HG02938 (cell line): Measurements from ENCODE around the gene MTUS2.

Source experiments
- ATAC-seq: cut with Tn5 transposase; IDR thresholded peaks from one replicate; pipeline ENCODE4 v1.9.1; 2021; ENCODE audit warnings: mild to moderate bottlenecking, moderate library complexity; ENCODE audit not compliant: unreplicated experiment

Gene MTUS2

GRCh38 chr13:29536853-29537252 is 716.7 kb downstream of the MTUS2 start:
- ATAC-seq: no peak

GRCh38 chr13:29537736-29538651 is 717.9 kb downstream of the MTUS2 start:
- ATAC-seq: no peak

- no peak for ATAC-seq
These were observed 718.5 kb downstream of the MTUS2 start for GRCh38 chr13:29538652-29539040.

- no peak for ATAC-seq
These were observed 719.7 kb downstream of the MTUS2 start for GRCh38 chr13:29539856-29540255.

GRCh38 chr13:29540334-29540733 is 720.2 kb downstream of the MTUS2 start:
- ATAC-seq: no peak

- no peak for ATAC-seq
These were observed 720.7 kb downstream of the MTUS2 start for GRCh38 chr13:29540799-29541198.

- no peak for ATAC-seq
These were observed 721.3 kb downstream of the MTUS2 start for GRCh38 chr13:29541400-29541799.

- ATAC-seq: no peak
These were observed 722.2 kb downstream of the MTUS2 start for GRCh38 chr13:29542381-29542780.

- peak; percentile 97 for ATAC-seq
These were observed 723.4 kb downstream of the MTUS2 start for GRCh38 chr13:29543230-29544215.

GRCh38 chr13:29545988-29546387 is 725.8 kb downstream of the MTUS2 start:
- no peak for ATAC-seq

- no peak for ATAC-seq
These were observed 726.5 kb downstream of the MTUS2 start for GRCh38 chr13:29546662-29547061.

- no peak for ATAC-seq
These were observed 727.0 kb downstream of the MTUS2 start for GRCh38 chr13:29547153-29547552.

GRCh38 chr13:29548722-29549121 is 728.6 kb downstream of the MTUS2 start:
- ATAC-seq: no peak

GRCh38 chr13:29550430-29550988 is 730.4 kb downstream of the MTUS2 start:
- no peak for ATAC-seq

GRCh38 chr13:29551214-29551613 is 731.1 kb downstream of the MTUS2 start:
- no peak for ATAC-seq
